Spleen (tissue), 11 donors: Measurements from ENCODE around the gene TOMM40L. TPM values are rescaled to one million over a fixed set of nuclear protein-coding genes. Genes with fewer than 3 reads are reported as not detected.
A peak's percentile ranks its signal among the peaks of the same experiment; 100 is the strongest.

Experiments
- DNase-seq: peaks from one replicate; pipeline ENCODE4 v3.0.0-alpha.2; 2020
- H3K27ac ChIP-seq, 8 donors: fragments of 200-600 bp; sonication (generic) in 7 of 8; 1 replicate in 4 of 8; 2 replicates in 4 of 8; pipeline versions ENCODE4 v1.5.0 to v1.8.0; 2016 to 2021; ENCODE audit warnings: inconsistent platforms in 4 of 8, mild to moderate bottlenecking in 4 of 8, moderate library complexity in 1 of 8
- H3K27me3 ChIP-seq, 7 donors: fragments of 200-600 bp; sonication (generic) in 6 of 7; replicated peaks in 1 of 7; 1 replicate in 4 of 7; 2 replicates in 3 of 7; pipeline versions ENCODE4 v1.5.0 to v1.8.0; 2016 to 2021; ENCODE audit warnings: inconsistent platforms in 3 of 7, mild to moderate bottlenecking in 1 of 7
- H3K36me3 ChIP-seq, 6 donors: fragments of 200-600 bp; sonication (generic) in 5 of 6; 1 replicate in 4 of 6; 2 replicates in 2 of 6; pipeline versions ENCODE4 v1.5.0 to v1.8.0; 2016 to 2021; ENCODE audit warnings: inconsistent platforms in 2 of 6
- H3K4me1 ChIP-seq, 6 donors: fragments of 200-600 bp; sonication (generic) in 5 of 6; 1 replicate in 3 of 6; 2 replicates in 3 of 6; pipeline versions ENCODE4 v1.5.0 to v1.8.0; 2016 to 2021; ENCODE audit warnings: inconsistent platforms in 3 of 6
- H3K4me3 ChIP-seq, 8 donors: fragments of 200-600 bp; sonication (generic) in 7 of 8; 1 replicate in 4 of 8; 2 replicates in 4 of 8; pipeline versions ENCODE4 v1.5.0 to v1.8.0; 2016 to 2021; ENCODE audit warnings: inconsistent platforms in 4 of 8, mild to moderate bottlenecking in 4 of 8, moderate library complexity in 2 of 8
- H3K9me3 ChIP-seq, 8 donors: fragments of 200-600 bp; sonication (generic) in 7 of 8; 1 replicate in 4 of 8; 2 replicates in 4 of 8; pipeline versions ENCODE4 v1.5.0 to v1.8.0; 2016 to 2021; ENCODE audit warnings: inconsistent platforms in 4 of 8
- POLR2A ChIP-seq, 3 donors: fragments of 450-650 bp; IDR thresholded peaks; one replicate each; pipeline ENCODE4 v1.5.1; 2017; ENCODE audit warnings: antibody characterized with exemption in 3 of 3, mild to moderate bottlenecking in 1 of 3
- POLR2AphosphoS5 ChIP-seq, 3 donors: sonication (generic); formaldehyde crosslinking; IDR thresholded peaks; one replicate each; pipeline ENCODE4 v1.5.1; 2017; ENCODE audit warnings: antibody characterized with exemption in 3 of 3
- WGBS, 5 donors: extraction: QIAGEN DNeasy Blood & Tissue Kit in 3 of 5; methylation state at CpG; one replicate each; pipeline versions ENCODE4 v1.1.5 to v1.1.7; 2013 to 2018; 5-methylcytosine and 5-hydroxymethylcytosine counted together
- intact Hi-C: fragments of 100-400 bp; cut with DNase I; formaldehyde crosslinking; loops from one replicate; pipeline ENCODE4 v1.15.0; 2023; ENCODE audit warnings: low total_unique reads
- polyA plus RNA-seq, 3 donors: library from polyadenylated mRNA; stranded (reverse); fragments of 200-250 nt; gene quantifications; one replicate each; pipeline ENCODE4 v1.2.1, GENCODE V29; 2013
- total RNA-seq, 7 donors: library from RNA; depleted of rRNA in 3 of 7; stranded (reverse); fragments of >200 nt in 3 of 7; fragmentation: NEBNext Ultra II Directional in 4 of 7; extraction: Animal tissue kit (Norgen Biotek cat#: 25700) in 4 of 7; gene quantifications; one replicate each; pipeline versions ENCODE4 v1.1.0 to v1.2.1, GENCODE V29; 2016 to 2021
- TF ChIP-seq, protein P1 (sequence below), 11 experiments: fragments of 200-600 bp in 7 of 11; fragments of 450-650 bp in 4 of 11; sonication (generic) in 4 of 11; IDR thresholded peaks in 8 of 11; conservative IDR thresholded peaks in 3 of 11; 1 replicate in 7 of 11; 2 replicates in 4 of 11; pipeline versions ENCODE4 v1.4.0 to v1.8.0; 2016 to 2021; ENCODE audit warnings: antibody characterized with exemption in 11 of 11, inconsistent platforms in 4 of 11, mild to moderate bottlenecking in 1 of 11
- donor health status: healthy with polysubstance abuse.
- donor health status: DM: no; HTN: no; CAD: no; lungs with moderate emphysema.
- donor health status: DM: no; HTN: no; CAD: no.
- donor health status: Bipolar disorder and iron deficiency.
- donor health status: healthy.
- donor health status: DM: no; HTN: no; CAD: no.
- donor health status: DM: yes; HTN: yes; CAD: no.

Gene TOMM40L
- total and polyA plus RNA-seq, 10 donors, result 6.2 to 15.3 (median 9.5) TPM

DNA sequence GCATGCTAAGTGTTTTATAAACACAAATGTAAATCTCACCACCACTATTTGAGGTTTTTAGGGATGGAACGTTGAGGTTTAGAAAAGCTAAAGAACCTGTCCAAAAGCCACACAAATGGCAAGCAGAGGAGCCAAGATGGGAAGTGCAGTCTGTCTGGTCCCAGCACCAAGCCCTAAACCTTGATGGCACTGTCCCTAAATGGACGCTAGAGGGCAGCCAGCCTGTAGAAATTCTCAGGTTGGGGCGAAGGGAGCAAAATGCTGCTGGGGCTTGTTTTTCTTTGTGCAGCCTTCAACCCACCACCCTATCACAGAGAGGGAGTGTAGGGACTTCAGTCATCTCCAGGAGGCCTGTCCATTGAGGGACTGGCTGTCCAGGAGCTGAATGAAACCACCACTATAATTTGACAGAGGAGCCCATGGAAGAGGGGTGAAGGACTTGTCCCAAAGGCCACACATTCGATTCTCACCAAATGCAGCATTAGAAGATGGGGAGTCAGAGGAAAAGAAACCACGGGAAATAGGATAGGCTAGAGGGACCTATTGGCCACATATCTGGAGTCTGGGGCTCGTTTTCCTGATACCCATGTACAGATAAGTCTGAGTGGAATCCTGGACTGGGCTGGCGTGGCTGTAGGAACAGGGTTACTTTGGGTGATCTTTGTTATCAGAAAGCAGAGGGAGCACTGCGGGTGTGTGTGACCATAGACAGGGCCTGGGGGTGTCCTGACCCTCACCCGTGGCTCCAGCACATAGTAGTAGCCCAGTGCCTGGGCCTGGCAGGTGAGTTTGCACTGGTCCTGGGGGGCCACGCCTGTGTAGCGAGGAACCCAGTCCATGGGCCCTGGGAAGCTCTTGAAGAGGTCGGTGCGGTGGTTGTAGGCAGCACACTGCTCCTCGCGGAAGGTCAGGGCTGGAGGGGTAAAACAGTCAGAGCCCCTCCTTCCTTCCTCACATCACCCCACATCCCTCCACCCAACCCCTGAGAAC is 33.1 kb upstream of the TOMM40L start:
- peak overlapping the region in 3 of 8 donors; percentile 21 to 97 (median 43) for H3K27ac ChIP-seq
- 42 to 66% (median 55%) methylated on average over 9 to 15 of the region's 15 CpGs for WGBS, 5 donors
- intact Hi-C loops, result no loop called here

GRCh38 chr1:161193561-161194235 is 32.2 kb upstream of the TOMM40L start:
- Histone ChIP-seq H3K4me1 (peaks cover 47 to 94% (median 85%) of the 10 kb centered on the region in 6 donors), H3K4me3 (peak overlapping the region in 1 of 8 donors; percentile 7), H3K27ac (peak overlapping the region in 3 of 8 donors; percentile 43 to 97 (median 54)), H3K36me3 (peaks cover 0 to 8% (median 0%) of the 10 kb centered on the region in 6 donors), H3K27me3 (no peaks in the 10 kb centered on the region), H3K9me3 (no peaks in the 10 kb centered on the region)
- intact Hi-C loops, result no loop called here
- DNase-seq, result peak; percentile 84
- TF ChIP-seq POLR2A (IDR thresholded peaks at IDR 0.05) (no peak), POLR2AphosphoS5 (IDR thresholded peaks at IDR 0.05) (peak; percentile 32 to 69 (median 52))
- TF ChIP-seq, protein P1, sequence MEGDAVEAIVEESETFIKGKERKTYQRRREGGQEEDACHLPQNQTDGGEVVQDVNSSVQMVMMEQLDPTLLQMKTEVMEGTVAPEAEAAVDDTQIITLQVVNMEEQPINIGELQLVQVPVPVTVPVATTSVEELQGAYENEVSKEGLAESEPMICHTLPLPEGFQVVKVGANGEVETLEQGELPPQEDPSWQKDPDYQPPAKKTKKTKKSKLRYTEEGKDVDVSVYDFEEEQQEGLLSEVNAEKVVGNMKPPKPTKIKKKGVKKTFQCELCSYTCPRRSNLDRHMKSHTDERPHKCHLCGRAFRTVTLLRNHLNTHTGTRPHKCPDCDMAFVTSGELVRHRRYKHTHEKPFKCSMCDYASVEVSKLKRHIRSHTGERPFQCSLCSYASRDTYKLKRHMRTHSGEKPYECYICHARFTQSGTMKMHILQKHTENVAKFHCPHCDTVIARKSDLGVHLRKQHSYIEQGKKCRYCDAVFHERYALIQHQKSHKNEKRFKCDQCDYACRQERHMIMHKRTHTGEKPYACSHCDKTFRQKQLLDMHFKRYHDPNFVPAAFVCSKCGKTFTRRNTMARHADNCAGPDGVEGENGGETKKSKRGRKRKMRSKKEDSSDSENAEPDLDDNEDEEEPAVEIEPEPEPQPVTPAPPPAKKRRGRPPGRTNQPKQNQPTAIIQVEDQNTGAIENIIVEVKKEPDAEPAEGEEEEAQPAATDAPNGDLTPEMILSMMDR (IDR thresholded peaks at IDR 0.05 in 8 of 11, conservative IDR thresholded peaks at IDR 0.05 in 3 of 11), result peak in 5 of 11 experiments; percentile 27 to 50 (median 35)
- 77 to 90% (median 83%) methylated on average over 21 of the region's 21 CpGs for WGBS, 5 donors

More for the DNA sequence above, 33.1 kb upstream of the TOMM40L start:
- TF ChIP-seq, protein P1 (IDR thresholded peaks at IDR 0.05 in 8 of 11, conservative IDR thresholded peaks at IDR 0.05 in 3 of 11), result peak; percentile 83 to 95 (median 92)
- peak in 1 of 3 donors; percentile 56 for TF ChIP-seq POLR2AphosphoS5 (IDR thresholded peaks at IDR 0.05)
- TF ChIP-seq POLR2A (IDR thresholded peaks at IDR 0.05), result no peak
- no peaks in the 10 kb centered on the region for H3K27me3 ChIP-seq
- peaks cover 42 to 94% (median 81%) of the 10 kb centered on the region in 6 donors for H3K4me1 ChIP-seq
- H3K4me3 ChIP-seq, result peak overlapping the region in 1 of 8 donors; percentile 7
- peak; percentile 86 for DNase-seq
- peaks cover 0 to 8% (median 0%) of the 10 kb centered on the region in 6 donors for H3K36me3 ChIP-seq
- no peaks in the 10 kb centered on the region for H3K9me3 ChIP-seq

- TF ChIP-seq, protein P1 (IDR thresholded peaks at IDR 0.05 in 8 of 11, conservative IDR thresholded peaks at IDR 0.05 in 3 of 11), result no peak
- peak in 2 of 3 donors; percentile 9 to 63 for TF ChIP-seq POLR2AphosphoS5 (IDR thresholded peaks at IDR 0.05)
- H3K27ac ChIP-seq, result peak overlapping the region; percentile 26 to 97 (median 54)
- WGBS, 5 donors, result 57 to 69% (median 64%) methylated on average over 4 of the region's 4 CpGs
- peaks cover 0 to 8% (median 0%) of the 10 kb centered on the region in 6 donors for H3K36me3 ChIP-seq
- intact Hi-C loops, result no loop called here
- peak; percentile 76 for DNase-seq
- peak overlapping the region in 1 of 8 donors; percentile 62 for H3K4me3 ChIP-seq
- H3K9me3 ChIP-seq, result no peaks in the 10 kb centered on the region
- H3K27me3 ChIP-seq, result no peaks in the 10 kb centered on the region
- H3K4me1 ChIP-seq, result peaks cover 48 to 100% (median 94%) of the 10 kb centered on the region in 6 donors
Measured at GRCh38 chr1:161195171-161195570, 30.7 kb upstream of the TOMM40L start.
